Measurements from ENCODE around the gene CCNYL1.

Gene CCNYL1

DNA sequence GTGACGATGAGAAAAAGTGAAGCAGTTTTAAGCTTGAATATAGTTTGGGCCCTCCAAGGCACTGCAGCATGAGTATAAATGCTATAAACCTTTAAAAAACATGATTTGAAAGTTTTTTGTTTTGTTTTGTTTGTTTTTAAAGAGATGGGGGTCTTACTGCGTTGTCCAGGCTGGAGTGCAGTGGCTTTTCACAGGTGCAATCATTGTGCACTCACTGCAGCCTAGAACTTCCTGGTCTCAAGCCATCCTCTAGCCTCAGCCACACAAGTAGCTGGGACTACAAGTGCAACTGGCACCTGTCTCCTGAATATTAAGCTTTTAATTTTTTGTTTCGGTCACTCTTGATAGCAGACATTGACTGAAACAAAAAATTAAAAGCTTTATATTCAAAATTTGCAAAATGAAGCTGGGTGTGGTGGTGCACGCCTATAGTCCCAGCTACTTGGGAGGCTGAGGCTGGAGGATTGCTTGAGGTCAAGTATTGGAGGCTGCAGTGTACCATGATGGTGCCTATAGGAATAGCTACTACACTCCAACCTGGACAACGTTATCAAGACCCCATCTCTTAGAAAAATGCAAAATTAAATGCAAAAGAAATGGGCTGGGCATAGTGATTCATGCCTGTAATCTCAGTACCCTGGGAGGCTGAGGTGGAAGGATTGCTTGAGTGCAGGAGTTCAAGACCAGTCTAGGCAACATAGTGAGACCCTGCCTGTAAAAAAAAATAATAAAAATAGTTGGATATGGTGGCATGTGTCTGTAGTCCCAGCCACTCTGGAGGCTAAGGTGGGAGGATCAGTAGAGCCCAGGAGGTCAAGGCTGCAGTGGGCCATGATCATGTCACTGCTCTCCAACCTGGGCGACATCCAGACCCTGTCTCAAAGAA is 43.3 kb downstream of the CCNYL1 start:
- H3K27me3 ChIP-seq (ENCODE audit: insufficient read depth, low read length), result no peaks in the 10 kb centered on the region
- H3K79me1 ChIP-seq (ENCODE audit: low read length), result no peaks in the 10 kb centered on the region
- H2AK5ac ChIP-seq (ENCODE audit: low read length), result no peak overlapping the region
- H4K8ac ChIP-seq (ENCODE audit: low read depth, low read length), result no peak overlapping the region
- H2AFZ ChIP-seq (ENCODE audit: insufficient read depth, low read length, poor library complexity), result no peak overlapping the region
- DNase-seq, result no peak
- no peak overlapping the region for H3K4me3 ChIP-seq (ENCODE audit: low read depth, low read length)
- H4K12ac ChIP-seq (ENCODE audit: low read depth, low read length), result no peak overlapping the region
- H3K9me3 ChIP-seq (ENCODE audit: insufficient read depth, low read depth, low read length), result no peaks in the 10 kb centered on the region
- no peak overlapping the region for H4K91ac ChIP-seq (ENCODE audit: low read depth, low read length)
- H3K4me2 ChIP-seq (ENCODE audit: low read length), result no peak overlapping the region
- no peak overlapping the region for H3K27ac ChIP-seq (ENCODE audit: low read depth, low read length)
- H3K79me2 ChIP-seq (ENCODE audit: control insufficient read depth, insufficient read depth, low read length, poor library complexity), result no peaks in the 10 kb centered on the region
- H3K36me3 ChIP-seq (ENCODE audit: control insufficient read depth in 1 of 2, insufficient read depth in 2 of 2, low read length in 2 of 2), result peaks cover 7 to 10% of the 10 kb centered on the region in 2 experiments
- no peak overlapping the region for H3K4ac ChIP-seq (ENCODE audit: low read depth, low read length)
- WGBS (ENCODE audit: extremely low coverage, insufficient coverage, insufficient read length), result no CpG with 5 or more reads among the region's 6 CpGs
- H2BK120ac ChIP-seq (ENCODE audit: insufficient read depth, low read length, poor library complexity), result no peak overlapping the region
- H3K23ac ChIP-seq (ENCODE audit: low read length), result no peak overlapping the region
- no peak overlapping the region for H3K9ac ChIP-seq (ENCODE audit: low read length)
- no peak overlapping the region for H3K18ac ChIP-seq (ENCODE audit: low read length)
- no peaks in the 10 kb centered on the region for H3K4me1 ChIP-seq (ENCODE audit: control insufficient read depth in 1 of 2, insufficient read depth in 2 of 2, low read length in 2 of 2)
- no peak overlapping the region for H2BK12ac ChIP-seq (ENCODE audit: low read length)
- no peak overlapping the region for H3K14ac ChIP-seq (ENCODE audit: low read length)
- no peak overlapping the region for H2BK5ac ChIP-seq (ENCODE audit: low read depth, low read length, poor library complexity)

DNA sequence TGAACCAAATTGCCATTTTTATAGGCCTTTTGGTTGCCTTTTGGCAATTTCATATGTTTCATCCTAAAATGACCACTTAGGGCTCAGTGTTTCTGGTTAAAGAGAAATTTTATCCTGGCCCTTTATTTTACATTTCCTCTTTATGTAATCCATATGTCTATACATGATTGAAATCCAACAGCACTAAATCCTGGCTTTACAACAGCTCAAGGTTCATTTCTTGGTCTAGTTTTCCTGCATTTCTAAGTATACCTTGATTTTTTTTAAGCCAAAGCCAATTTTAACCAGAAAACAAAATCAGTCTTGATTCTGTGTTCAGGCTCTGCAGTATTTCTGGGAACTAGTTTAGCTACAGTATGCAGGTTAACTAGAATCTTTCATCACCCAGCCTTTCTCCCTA is 46.6 kb downstream of the CCNYL1 start:
- Histone ChIP-seq H3K9me3 (ENCODE audit: insufficient read depth, low read depth, low read length) (no peaks in the 10 kb centered on the region), H4K12ac (ENCODE audit: low read depth, low read length) (no peak overlapping the region), H3K79me2 (ENCODE audit: control insufficient read depth, insufficient read depth, low read length, poor library complexity) (no peaks in the 10 kb centered on the region), H2BK5ac (ENCODE audit: low read depth, low read length, poor library complexity) (no peak overlapping the region), H3K36me3 (ENCODE audit: control insufficient read depth in 1 of 2, insufficient read depth in 2 of 2, low read length in 2 of 2) (peaks cover 5 to 10% of the 10 kb centered on the region in 2 experiments), H3K79me1 (ENCODE audit: low read length) (no peaks in the 10 kb centered on the region), H3K9ac (ENCODE audit: low read length) (no peak overlapping the region), H2AK5ac (ENCODE audit: low read length) (no peak overlapping the region), H3K18ac (ENCODE audit: low read length) (no peak overlapping the region), H3K4me3 (ENCODE audit: low read depth, low read length) (no peak overlapping the region), H3K4me1 (ENCODE audit: control insufficient read depth in 1 of 2, insufficient read depth in 2 of 2, low read length in 2 of 2) (no peaks in the 10 kb centered on the region), H3K4me2 (ENCODE audit: low read length) (no peak overlapping the region), H4K8ac (ENCODE audit: low read depth, low read length) (no peak overlapping the region), H3K14ac (ENCODE audit: low read length) (no peak overlapping the region), H3K23ac (ENCODE audit: low read length) (no peak overlapping the region), H2AFZ (ENCODE audit: insufficient read depth, low read length, poor library complexity) (no peak overlapping the region), H3K27ac (ENCODE audit: low read depth, low read length) (no peak overlapping the region), H2BK12ac (ENCODE audit: low read length) (no peak overlapping the region), H2BK120ac (ENCODE audit: insufficient read depth, low read length, poor library complexity) (no peak overlapping the region), H3K4ac (ENCODE audit: low read depth, low read length) (no peak overlapping the region), H4K91ac (ENCODE audit: low read depth, low read length) (no peak overlapping the region), H3K27me3 (ENCODE audit: insufficient read depth, low read length) (no peaks in the 10 kb centered on the region)
- peak in 1 of 2 donors; percentile 18 for DNase-seq

DNA sequence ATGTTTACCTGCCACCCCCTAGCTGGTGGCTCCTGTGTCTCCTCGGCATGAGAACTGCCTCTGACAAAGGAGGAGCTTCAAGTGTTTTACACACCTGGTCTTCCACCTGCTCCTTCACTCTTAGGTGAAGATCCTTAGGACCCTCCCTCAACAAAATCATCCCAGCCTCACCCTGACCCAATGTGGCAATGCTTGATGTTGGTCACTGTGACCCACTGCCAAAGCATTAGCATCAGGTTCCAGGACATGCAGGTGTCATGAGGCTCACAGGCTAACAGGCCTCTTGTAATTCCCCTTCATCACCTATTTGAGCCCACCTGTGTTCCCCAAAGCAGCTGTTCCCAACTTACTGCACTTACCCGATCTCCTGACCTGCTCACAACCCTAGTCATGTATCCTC is 48.5 kb downstream of the CCNYL1 start:
- no peaks in the 10 kb centered on the region for H3K4me1 ChIP-seq (ENCODE audit: control insufficient read depth in 1 of 2, insufficient read depth in 2 of 2, low read length in 2 of 2)
- no peak overlapping the region for H4K91ac ChIP-seq (ENCODE audit: low read depth, low read length)
- H3K4me2 ChIP-seq (ENCODE audit: low read length), result no peak overlapping the region
- no peak overlapping the region for H3K18ac ChIP-seq (ENCODE audit: low read length)
- H3K9me3 ChIP-seq (ENCODE audit: insufficient read depth, low read depth, low read length), result no peaks in the 10 kb centered on the region
- H4K8ac ChIP-seq (ENCODE audit: low read depth, low read length), result no peak overlapping the region
- H3K27me3 ChIP-seq (ENCODE audit: insufficient read depth, low read length), result no peaks in the 10 kb centered on the region
- H2BK12ac ChIP-seq (ENCODE audit: low read length), result no peak overlapping the region
- DNase-seq, result no peak
- no peak overlapping the region for H2BK120ac ChIP-seq (ENCODE audit: insufficient read depth, low read length, poor library complexity)
- no peak overlapping the region for H4K12ac ChIP-seq (ENCODE audit: low read depth, low read length)
- H3K4ac ChIP-seq (ENCODE audit: low read depth, low read length), result no peak overlapping the region
- no peaks in the 10 kb centered on the region for H3K79me1 ChIP-seq (ENCODE audit: low read length)
- H3K23ac ChIP-seq (ENCODE audit: low read length), result no peak overlapping the region
- H3K36me3 ChIP-seq (ENCODE audit: control insufficient read depth in 1 of 2, insufficient read depth in 2 of 2, low read length in 2 of 2), result peaks cover 2 to 8% of the 10 kb centered on the region in 2 experiments
- H3K79me2 ChIP-seq (ENCODE audit: control insufficient read depth, insufficient read depth, low read length, poor library complexity), result no peaks in the 10 kb centered on the region
- H2BK5ac ChIP-seq (ENCODE audit: low read depth, low read length, poor library complexity), result no peak overlapping the region
- H3K9ac ChIP-seq (ENCODE audit: low read length), result no peak overlapping the region
- no peak overlapping the region for H3K27ac ChIP-seq (ENCODE audit: low read depth, low read length)
- H2AK5ac ChIP-seq (ENCODE audit: low read length), result no peak overlapping the region
- no peak overlapping the region for H3K14ac ChIP-seq (ENCODE audit: low read length)
- no peak overlapping the region for H2AFZ ChIP-seq (ENCODE audit: insufficient read depth, low read length, poor library complexity)
- H3K4me3 ChIP-seq (ENCODE audit: low read depth, low read length), result no peak overlapping the region
- no CpG with 5 or more reads among the region's 2 CpGs for WGBS (ENCODE audit: extremely low coverage, insufficient coverage, insufficient read length)

DNA sequence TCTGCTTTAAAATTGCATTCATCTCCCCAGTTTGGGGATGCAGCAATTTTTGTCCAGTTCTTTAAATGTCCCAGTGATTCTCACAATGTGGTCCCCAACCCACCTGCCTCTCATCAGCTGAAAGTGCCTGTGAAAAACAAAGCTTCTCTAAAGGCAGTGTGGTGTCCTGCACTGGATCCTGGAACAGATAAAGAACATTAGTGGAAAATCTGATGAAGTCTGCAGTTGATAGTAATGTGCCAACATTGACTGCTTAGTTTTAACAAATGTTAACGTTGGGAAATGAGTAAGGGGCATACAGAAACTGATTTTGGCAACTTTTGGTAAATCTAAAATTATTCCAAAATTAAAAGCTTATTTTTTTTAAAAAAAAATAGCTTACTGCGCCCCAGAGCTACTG is 49.0 kb downstream of the CCNYL1 start:
- no peaks in the 10 kb centered on the region for H3K4me1 ChIP-seq (ENCODE audit: control insufficient read depth in 1 of 2, insufficient read depth in 2 of 2, low read length in 2 of 2)
- no peak overlapping the region for H4K91ac ChIP-seq (ENCODE audit: low read depth, low read length)
- H3K79me1 ChIP-seq (ENCODE audit: low read length), result no peaks in the 10 kb centered on the region
- no peak overlapping the region for H3K9ac ChIP-seq (ENCODE audit: low read length)
- H3K36me3 ChIP-seq (ENCODE audit: control insufficient read depth in 1 of 2, insufficient read depth in 2 of 2, low read length in 2 of 2), result peaks cover 0 to 5% of the 10 kb centered on the region in 2 experiments
- no peak overlapping the region for H2AK5ac ChIP-seq (ENCODE audit: low read length)
- no peak overlapping the region for H3K4ac ChIP-seq (ENCODE audit: low read depth, low read length)
- no peak overlapping the region for H2BK12ac ChIP-seq (ENCODE audit: low read length)
- no peak overlapping the region for H3K18ac ChIP-seq (ENCODE audit: low read length)
- H3K4me2 ChIP-seq (ENCODE audit: low read length), result no peak overlapping the region
- H2BK5ac ChIP-seq (ENCODE audit: low read depth, low read length, poor library complexity), result no peak overlapping the region
- DNase-seq, result no peak
- H4K8ac ChIP-seq (ENCODE audit: low read depth, low read length), result no peak overlapping the region
- H2AFZ ChIP-seq (ENCODE audit: insufficient read depth, low read length, poor library complexity), result no peak overlapping the region
- no peak overlapping the region for H3K23ac ChIP-seq (ENCODE audit: low read length)
- no peaks in the 10 kb centered on the region for H3K79me2 ChIP-seq (ENCODE audit: control insufficient read depth, insufficient read depth, low read length, poor library complexity)
- no CpG with 5 or more reads among the region's 2 CpGs for WGBS (ENCODE audit: extremely low coverage, insufficient coverage, insufficient read length)
- H2BK120ac ChIP-seq (ENCODE audit: insufficient read depth, low read length, poor library complexity), result no peak overlapping the region
- H3K27ac ChIP-seq (ENCODE audit: low read depth, low read length), result no peak overlapping the region
- H4K12ac ChIP-seq (ENCODE audit: low read depth, low read length), result no peak overlapping the region
- no peak overlapping the region for H3K4me3 ChIP-seq (ENCODE audit: low read depth, low read length)
- H3K27me3 ChIP-seq (ENCODE audit: insufficient read depth, low read length), result no peaks in the 10 kb centered on the region
- H3K14ac ChIP-seq (ENCODE audit: low read length), result no peak overlapping the region
- no peaks in the 10 kb centered on the region for H3K9me3 ChIP-seq (ENCODE audit: insufficient read depth, low read depth, low read length)
